Measurements from ENCODE around the gene SERPINF2.
"Not testable (repeated sequence)": the region's sequence is repeated elsewhere in the genome, so short reads cannot be mapped to it uniquely, and the experiment has no call there.

Gene SERPINF2

GRCh38 chr17:1716912-1717695 lies 25.6 kb upstream of the SERPINF2 start:
- DNase-seq = peak; percentile 99

DNA sequence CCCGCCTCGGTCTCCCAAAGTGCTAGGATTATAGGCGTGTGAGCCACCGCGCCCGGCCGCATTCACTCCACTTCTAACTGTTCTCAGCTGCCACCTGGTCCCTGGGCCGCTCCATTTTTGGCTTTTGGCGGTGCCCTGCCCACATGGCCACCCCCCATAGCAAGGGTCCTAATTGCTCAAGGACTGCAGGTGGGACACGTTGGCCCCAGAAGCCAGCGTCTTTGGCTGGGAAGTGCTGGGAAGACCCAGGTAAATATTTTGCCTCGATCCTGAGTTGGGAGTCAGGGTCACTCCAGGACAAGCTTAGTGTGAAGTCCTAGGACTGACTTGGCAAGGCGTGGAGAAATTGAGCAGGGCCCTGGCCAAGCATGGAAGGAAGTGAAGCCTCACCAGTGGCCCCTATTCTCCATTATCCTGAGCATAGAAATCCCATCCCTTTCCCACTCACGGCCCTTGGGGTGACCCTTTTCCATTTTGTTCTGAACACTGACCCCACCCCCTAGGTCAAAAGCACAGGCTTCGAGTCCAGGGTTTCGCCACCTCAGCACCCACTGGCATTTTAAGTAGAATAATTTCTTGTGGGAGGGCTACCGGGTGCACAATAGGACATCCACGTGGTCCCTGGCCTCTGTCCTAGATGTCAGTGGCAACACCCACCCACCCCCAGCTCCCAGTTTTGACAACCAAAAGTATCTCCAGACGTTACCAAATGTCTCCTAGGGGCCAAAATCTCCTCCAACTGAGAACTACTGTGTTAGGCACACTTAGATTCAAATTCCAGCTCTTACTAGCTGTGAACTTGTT lies 24.1 kb upstream of the SERPINF2 start:
- no peak for DNase-seq

GRCh38 chr17:1720856-1721386 lies 21.8 kb upstream of the SERPINF2 start:
- DNase-seq = peak; percentile 74

GRCh38 chr17:1722022-1722421 lies 20.6 kb upstream of the SERPINF2 start:
- not testable (repeated sequence) for DNase-seq

DNA sequence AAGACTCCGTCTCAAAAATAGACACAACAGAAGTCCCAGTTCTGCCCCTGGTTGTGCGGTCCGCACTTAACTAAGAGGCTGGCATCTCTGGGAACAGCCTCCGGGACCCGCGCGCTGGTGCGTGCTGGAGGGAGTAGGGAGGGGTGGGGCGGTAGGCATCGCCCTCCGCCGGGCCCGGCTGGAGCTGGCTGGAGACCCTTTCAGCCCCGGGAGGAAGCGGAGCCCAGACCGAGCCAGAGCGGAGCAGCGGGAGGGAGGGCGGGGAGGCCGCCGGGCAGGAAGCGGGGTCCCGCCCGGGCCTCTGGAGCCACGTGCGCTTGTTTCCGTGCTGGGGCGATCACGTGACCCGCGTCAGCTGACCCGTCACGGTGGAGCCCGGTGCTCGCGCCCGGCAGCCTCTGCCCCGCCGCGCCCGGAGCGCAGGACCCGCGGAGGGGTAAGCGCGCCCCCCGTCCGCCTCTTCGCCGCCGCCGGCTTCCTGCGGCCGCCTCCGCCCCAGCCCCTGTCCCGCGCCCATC lies 18.3 kb upstream of the SERPINF2 start, which contains the start of gene WDR81:
TSS of gene WDR81 (plus strand) at position 354 of the 518 bp plus-strand sequence. CDS start 256 bp downstream, outside the sequence.
- DNase-seq = peak; percentile 84

- DNase-seq = peak; percentile 19
These were observed 17.6 kb upstream of the SERPINF2 start for GRCh38 chr17:1724869-1725641.

DNA sequence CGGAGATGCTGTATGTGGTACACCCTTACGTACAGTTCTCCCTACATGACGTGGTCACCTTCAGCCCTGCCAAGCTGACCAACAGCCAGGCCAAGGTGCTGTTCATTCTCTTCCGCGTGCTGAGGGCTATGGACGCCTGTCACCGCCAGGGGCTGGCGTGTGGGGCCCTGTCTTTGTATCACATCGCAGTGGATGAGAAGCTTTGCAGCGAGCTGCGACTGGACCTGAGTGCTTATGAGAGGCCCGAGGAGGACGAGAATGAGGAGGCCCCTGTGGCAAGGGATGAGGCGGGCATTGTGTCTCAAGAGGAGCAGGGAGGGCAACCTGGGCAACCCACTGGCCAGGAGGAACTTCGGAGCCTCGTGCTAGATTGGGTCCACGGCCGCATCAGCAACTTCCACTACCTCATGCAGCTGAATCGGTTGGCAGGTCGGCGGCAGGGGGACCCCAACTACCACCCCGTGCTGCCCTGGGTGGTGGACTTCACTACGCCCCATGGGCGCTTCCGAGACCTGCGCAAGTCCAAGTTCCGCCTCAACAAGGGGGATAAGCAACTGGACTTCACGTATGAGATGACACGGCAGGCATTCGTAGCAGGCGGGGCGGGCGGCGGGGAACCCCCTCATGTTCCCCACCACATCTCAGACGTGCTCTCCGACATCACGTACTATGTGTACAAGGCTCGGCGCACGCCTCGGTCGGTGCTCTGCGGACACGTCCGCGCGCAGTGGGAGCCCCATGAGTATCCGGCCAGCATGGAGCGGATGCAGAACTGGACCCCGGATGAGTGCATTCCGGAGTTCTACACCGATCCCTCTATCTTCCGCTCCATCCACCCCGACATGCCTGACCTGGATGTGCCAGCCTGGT lies 16.8 kb upstream of the SERPINF2 start:
- no peak for DNase-seq

DNA sequence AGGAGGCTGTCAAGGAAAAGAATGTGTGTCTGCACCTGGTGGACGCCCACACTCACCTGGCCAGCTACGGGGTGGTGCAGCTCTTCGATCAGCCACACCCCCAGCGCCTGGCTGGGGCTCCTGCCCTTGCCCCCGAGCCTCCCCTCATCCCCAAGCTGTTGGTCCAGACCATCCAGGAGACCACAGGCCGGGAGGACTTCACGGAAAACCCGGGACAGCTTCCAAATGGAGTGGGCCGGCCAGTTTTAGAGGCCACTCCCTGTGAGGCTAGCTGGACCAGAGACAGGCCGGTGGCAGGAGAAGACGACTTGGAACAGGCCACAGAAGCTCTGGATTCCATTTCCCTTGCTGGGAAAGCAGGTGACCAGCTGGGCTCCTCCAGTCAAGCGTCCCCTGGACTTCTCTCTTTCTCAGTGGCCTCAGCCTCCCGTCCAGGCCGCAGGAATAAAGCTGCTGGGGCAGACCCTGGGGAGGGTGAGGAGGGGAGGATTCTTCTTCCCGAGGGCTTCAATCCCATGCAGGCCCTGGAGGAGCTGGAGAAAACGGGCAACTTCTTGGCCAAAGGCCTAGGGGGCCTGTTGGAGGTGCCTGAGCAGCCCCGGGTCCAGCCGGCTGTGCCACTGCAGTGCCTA lies 15.9 kb upstream of the SERPINF2 start:
- DNase-seq = no peak

DNA sequence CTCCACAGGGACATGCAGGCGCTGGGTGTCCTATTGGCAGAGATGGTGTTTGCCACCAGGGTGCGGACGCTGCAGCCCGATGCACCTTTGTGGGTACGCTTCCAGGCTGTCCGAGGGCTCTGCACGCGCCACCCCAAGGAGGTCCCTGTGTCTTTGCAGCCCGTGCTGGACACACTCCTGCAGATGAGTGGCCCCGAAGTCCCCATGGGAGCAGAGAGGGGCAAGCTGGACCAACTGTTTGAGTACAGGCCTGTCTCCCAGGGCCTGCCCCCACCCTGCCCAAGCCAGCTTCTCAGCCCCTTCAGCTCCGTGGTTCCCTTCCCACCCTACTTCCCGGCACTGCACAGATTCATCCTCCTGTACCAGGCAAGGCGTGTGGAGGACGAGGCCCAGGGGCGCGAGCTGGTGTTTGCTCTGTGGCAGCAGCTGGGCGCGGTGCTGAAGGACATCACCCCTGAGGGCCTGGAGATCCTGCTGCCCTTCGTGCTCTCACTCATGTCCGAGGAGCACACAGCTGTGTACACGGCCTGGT lies 15.3 kb upstream of the SERPINF2 start:
- DNase-seq = no peak

- DNase-seq = no peak
These were observed 14.6 kb upstream of the SERPINF2 start for GRCh38 chr17:1727876-1728630.

GRCh38 chr17:1729966-1730325 lies 12.7 kb upstream of the SERPINF2 start:
- DNase-seq = no peak

- peak; percentile 98 for DNase-seq
These were observed 12.1 kb upstream of the SERPINF2 start for GRCh38 chr17:1730326-1731193.

DNA sequence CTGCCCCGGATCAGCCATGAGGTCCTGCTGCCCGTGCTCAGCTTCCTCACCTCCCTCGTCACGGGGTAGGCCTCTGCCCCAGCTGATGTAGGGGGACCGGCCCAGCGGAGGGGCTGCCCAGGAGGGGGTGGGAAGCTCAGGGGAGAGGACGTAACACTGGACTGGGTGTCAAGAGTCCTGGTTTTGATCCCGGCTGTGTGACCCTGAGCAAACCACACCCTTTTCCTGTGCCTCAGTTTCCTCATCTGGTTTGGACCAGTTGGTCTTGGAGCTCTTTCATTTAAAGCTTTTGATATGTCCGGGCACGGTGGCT lies 11.5 kb upstream of the SERPINF2 start:
- DNase-seq = no peak

DNA sequence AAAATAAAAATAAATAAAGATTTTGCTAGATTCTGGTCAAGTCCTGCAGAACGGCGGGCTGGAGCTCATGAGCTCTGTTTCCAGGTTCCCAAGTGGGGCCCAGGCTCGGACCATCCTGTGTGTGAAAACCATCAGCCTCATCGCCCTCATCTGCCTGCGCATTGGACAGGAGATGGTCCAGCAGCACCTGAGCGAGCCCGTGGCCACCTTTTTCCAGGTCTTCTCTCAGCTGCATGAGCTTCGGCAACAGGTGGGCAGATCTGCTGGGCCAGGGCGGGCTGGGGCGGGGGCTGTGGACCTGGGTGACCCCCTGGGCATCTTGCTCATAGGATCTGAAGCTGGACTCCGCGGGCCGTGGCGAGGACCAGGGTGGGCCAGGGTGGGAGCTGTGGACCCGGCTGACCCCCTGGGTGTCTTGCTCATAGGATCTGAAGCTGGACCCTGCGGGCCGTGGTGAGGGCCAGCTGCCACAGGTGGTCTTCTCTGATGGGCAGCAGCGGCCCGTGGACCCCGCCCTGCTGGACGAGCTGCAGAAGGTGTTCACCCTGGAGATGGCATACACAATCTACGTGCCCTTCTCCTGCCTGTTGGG lies 10.3 kb upstream of the SERPINF2 start:
- no peak for DNase-seq

GRCh38 chr17:1732833-1733321 lies 9.8 kb upstream of the SERPINF2 start:
- DNase-seq = no peak

GRCh38 chr17:1733759-1734158 lies 8.9 kb upstream of the SERPINF2 start:
- no peak for DNase-seq

DNA sequence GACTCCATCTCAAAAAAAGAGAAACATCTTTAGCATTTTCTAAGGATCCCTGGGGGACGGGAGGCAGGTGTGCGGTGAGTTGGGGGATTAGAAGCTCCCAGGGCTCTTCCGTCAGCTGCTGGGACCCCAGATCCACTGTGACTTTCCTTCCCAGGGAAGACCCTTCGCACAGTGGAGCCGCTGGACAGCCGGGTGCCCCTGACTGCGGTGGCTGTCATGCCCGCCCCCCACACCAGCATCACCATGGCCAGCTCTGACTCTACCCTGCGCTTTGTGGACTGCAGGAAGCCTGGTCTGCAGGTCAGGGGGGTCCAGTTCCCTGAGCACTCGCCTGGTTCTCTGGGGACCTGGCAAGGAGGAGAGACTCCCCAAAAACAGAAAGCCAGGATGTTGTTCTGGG lies 7.3 kb upstream of the SERPINF2 start:
- no peak for DNase-seq

GRCh38 chr17:1735834-1736347 lies 6.8 kb upstream of the SERPINF2 start:
- DNase-seq = no peak

All from hematopoietic multipotent progenitor cell treated with erythropoietin and hydrocortisone succinate and interleukin-3 and kit ligand, for 8 days (in vitro differentiated cells).